ENCODE results near the gene MLLT11.

GRCh38 chr1:151065089-151065645 lies 5.0 kb downstream of the MLLT11 start:
- TF ChIP-seq CTCF (IDR thresholded peaks at IDR 0.05) (no peak), POLR2AphosphoS5 (IDR thresholded peaks at IDR 0.05) (no peak), EP300 (IDR thresholded peaks at IDR 0.05) (no peak)

All from upper lobe of left lung (tissue), 4 donors.